Urothelium cell line (cell line): Measurements from ENCODE around the gene NODAL.
A peak's percentile ranks its signal among the peaks of the same experiment; 100 is the strongest.

Experiments used
- DNase-seq: peaks from one replicate; pipeline ENCODE4 v3.0.0; 2011; ENCODE audit warnings: low spot score, mixed read lengths
- FAIRE-seq: peaks from 2 replicates; lab custom pipeline; 2011; peaks lifted over from hg19 to GRCh38; lab: Jason Lieb, UNC

NODAL gene

GRCh38 chr10:70433581-70434280, 7.8 kb downstream of the NODAL start:
- DNase-seq (no peak), FAIRE-seq (no peak)

- FAIRE-seq, result no peak
- DNase-seq, result no peak
Observed at GRCh38 chr10:70432561-70433263, 8.8 kb downstream of the NODAL start.

DNA sequence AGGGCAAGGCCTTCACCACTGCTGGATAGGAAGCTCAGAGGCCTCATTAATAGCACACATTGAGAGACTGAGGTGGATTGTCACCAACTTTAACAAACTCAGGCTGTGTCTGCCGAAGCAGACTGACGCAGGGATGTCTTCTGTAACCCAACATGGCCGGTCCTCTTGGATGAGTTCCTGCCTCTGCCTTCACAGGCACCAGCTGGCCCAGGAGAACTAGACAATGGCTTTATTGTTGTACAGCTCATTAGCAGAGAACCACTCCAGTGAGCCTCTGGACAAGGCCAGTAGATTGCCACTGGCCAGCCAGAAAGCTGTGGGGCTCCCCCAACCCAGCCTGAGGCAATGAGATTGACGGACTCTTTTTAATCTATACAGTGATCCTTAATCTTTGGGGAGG, 9.4 kb downstream of the NODAL start:
- DNase-seq, result no peak
- FAIRE-seq, result peak; percentile 27

DNA sequence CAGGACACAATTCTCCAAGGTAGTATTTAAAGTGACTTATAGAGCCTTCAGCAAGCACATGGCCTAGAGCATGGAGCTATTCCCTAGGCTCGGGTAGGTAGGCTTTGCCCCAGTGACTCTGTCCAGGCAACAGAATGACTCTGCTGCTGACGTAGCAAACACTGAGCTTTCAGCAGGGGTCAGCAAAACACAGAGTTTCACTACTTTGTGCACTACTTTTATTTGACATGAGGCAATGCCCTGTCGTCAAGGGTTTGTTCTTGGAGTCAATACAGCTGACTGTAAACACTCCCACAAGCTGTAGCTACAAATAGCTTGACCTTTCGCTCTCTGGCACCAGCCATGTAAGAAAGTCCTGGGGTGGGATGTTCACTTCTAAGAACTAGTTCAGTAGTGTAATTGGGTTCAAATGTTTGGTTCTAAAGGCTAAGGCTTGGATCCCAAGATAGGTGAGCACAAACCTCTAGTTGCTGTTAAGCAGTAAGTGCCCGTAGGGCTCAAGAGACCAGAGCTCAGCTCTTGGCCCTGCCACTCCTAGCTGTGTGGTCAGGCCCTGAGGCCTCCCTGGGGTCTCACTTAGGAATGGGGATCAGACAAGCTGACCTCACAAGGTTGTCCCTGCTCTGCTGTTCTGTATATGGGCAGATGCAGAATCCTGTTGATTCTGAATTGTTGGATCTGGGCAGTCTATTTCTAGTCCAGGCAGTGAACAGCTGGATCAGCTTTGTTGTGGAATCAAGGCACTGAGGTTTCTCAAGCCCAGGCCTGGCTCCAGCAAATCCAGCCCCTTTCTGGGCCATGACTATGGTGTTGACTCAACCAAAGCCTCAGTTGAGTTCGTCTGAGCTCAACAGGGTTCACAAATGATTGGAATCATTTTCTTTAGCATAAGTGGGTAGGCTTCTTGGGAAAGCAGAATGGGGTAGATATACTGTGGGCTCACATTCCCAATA, 10.7 kb downstream of the NODAL start:
- no peak for FAIRE-seq
- no peak for DNase-seq

- FAIRE-seq, result no peak
Observed at GRCh38 chr10:70426823-70427222, 14.7 kb downstream of the NODAL start.

GRCh38 chr10:70425096-70425495, 16.4 kb downstream of the NODAL start:
- FAIRE-seq (no peak), DNase-seq (no peak)

More at GRCh38 chr10:70426823-70427222, 14.7 kb downstream of the NODAL start:
- no peak for DNase-seq

GRCh38 chr10:70424320-70424719, 17.2 kb downstream of the NODAL start:
- FAIRE-seq (no peak), DNase-seq (no peak)

- no peak for DNase-seq
Observed at GRCh38 chr10:70418713-70419112, 22.8 kb downstream of the NODAL start.

GRCh38 chr10:70418229-70418628, 23.3 kb downstream of the NODAL start:
- DNase-seq (no peak), FAIRE-seq (no peak)

More at GRCh38 chr10:70418713-70419112, 22.8 kb downstream of the NODAL start:
- FAIRE-seq, result no peak

DNA sequence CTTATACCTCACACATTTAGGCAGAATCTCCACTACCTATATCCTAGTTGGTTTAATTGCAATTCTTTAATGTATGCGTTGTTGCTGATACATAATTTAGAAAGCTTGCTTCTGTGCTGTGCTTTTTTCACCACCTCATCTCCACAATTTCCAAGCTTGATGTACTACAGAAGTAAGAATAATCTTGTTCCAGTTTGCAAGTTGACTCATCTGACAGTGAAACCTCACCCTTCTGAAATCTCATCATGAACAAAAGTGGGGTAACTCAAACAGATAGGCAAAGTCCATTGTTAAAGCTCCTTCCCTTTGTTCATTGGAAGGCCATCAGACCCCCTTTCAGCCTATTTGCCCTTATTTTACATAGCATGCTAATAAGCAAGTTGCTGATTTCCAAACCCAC, 23.9 kb downstream of the NODAL start:
- FAIRE-seq, result no peak
- DNase-seq, result no peak

- DNase-seq (no peak), FAIRE-seq (no peak)
Observed at GRCh38 chr10:70412356-70412755, 29.1 kb downstream of the NODAL start.

- FAIRE-seq, result no peak
Observed at GRCh38 chr10:70410608-70411007, 30.9 kb downstream of the NODAL start.

DNA sequence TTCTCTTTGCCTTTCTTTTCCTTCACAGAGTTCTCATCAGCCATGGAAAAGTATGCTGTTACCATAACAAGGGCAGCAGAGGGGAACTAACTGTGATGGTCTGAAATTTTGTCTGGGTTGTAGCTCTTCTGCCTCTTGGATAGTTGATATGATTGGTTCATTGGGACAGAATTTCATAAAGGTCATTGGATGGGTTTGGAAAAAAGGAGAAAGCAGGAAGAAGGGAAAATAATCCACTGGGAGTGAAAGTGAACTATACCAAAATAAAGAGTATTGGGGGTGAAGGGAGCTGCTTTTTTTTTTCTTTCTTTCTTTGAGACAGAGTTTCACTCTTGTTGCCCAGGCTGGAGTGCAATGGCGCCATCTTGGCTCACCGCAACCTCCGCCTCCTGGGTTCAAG, 31.7 kb downstream of the NODAL start:
- FAIRE-seq (no peak), DNase-seq (no peak)

More at GRCh38 chr10:70410608-70411007, 30.9 kb downstream of the NODAL start:
- DNase-seq, result no peak

- peak; percentile 76 for DNase-seq
- FAIRE-seq, result peak; percentile 69
Observed at GRCh38 chr10:70405037-70405824, 36.2 kb downstream of the NODAL start.

- no peak for FAIRE-seq
Observed at GRCh38 chr10:70404787-70405036, 36.8 kb downstream of the NODAL start.

DNA sequence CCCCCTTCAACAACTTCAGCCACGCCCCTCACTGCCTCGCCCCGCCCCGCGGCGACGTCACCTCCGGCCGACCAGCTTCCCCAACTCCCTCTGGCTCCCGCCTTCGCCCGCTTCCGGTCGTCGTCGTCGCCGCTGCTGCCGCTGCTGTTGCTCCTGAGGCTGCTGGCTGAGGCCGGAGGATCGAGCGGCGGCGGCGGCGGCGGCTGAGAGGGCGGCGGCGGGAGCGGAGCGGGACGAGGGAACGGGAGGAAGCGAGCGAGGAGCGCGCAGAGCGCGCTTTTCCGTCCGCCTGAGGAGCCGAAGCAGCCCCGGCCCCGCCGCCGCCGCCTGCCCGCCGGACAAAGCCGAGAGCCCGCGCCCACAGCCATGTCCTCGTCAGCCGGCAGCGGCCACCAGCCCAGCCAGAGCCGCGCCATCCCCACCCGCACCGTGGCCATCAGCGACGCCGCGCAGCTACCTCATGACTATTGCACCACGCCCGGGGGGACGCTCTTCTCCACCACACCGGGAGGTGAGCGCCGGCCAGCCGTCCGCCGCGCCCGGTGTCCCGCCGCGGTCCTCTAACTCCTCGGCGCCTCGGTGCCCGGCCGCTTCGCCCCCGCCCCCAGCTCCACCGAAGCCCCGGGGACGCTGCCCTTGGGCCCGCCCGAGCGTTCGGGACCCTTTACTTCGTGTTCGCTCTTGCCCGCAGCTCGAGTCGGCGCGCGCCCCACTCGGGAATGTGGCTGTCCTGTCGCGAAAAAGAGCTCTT, 37.3 kb downstream of the NODAL start, which contains the start of gene EIF4EBP2:
Gene EIF4EBP2, plus strand, starts transcription at position 110 of the 751 bp plus-strand sequence. Its CDS starts 257 bp downstream, at position 367.
- FAIRE-seq (no peak), DNase-seq (peak; percentile 99)

More at GRCh38 chr10:70404787-70405036, 36.8 kb downstream of the NODAL start:
- no peak for DNase-seq

- peak; percentile 84 for FAIRE-seq
- DNase-seq, result no peak
Observed at GRCh38 chr10:70403483-70404035, 37.9 kb downstream of the NODAL start.

DNA sequence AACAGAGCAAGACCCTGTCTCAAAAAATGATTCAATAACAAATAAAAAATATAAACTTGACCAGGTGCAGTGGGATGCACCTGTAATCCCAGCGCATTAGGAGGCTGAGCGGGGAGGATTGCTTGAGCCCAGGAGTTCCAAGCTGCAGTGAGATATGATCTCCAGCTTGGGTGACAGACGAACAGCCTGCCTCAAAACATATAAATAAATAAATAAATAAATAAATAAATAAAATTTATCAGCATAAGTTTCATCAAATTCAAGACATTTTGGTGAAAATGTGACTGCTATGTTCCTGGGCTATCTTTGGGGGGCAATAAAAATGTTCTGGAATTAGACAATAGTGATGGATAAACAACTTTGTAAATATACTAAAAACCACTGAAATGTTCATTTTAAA, 42.3 kb downstream of the NODAL start:
- FAIRE-seq, result no peak
- no peak for DNase-seq

- DNase-seq (no peak), FAIRE-seq (no peak)
Observed at GRCh38 chr10:70396140-70396539, 45.3 kb downstream of the NODAL start.
